Measurements from ENCODE around the gene GPR108. TPM values are rescaled to one million over a fixed set of nuclear protein-coding genes. Genes with fewer than 3 reads are reported as not detected.

GPR108 gene
- total RNA-seq, 2 experiments from 2014 or later: 34.5 to 36.6 TPM

GRCh38 chr19:6680141-6680540 lies 57.2 kb downstream of the GPR108 start:
- H3K36me3 Mint-ChIP-seq (ENCODE audit: low read depth): no peaks in the 10 kb centered on the region
- TF ChIP-seq CTCF (IDR thresholded peaks at IDR 0.05): no peak
- H3K27me3 Mint-ChIP-seq: no peaks in the 10 kb centered on the region
- Histone ChIP-seq H3K27me3 (ENCODE audit: control insufficient read depth in 1 of 2, insufficient read depth in 2 of 2, low read length in 2 of 2) (no peaks in the 10 kb centered on the region), H3K27ac (ENCODE audit: low read depth in 1 of 2, low read length in 2 of 2) (no peak overlapping the region), H3K36me3 (ENCODE audit: insufficient read depth, low read length) (no peaks in the 10 kb centered on the region), H3K4me3 (ENCODE audit: low read length) (no peak overlapping the region), H3K9me3 (ENCODE audit: control insufficient read depth in 1 of 2, insufficient read depth in 1 of 2, low read length in 2 of 2) (peaks cover 0 to 5% of the 10 kb centered on the region in 2 experiments), H3K4me1 (ENCODE audit: insufficient read depth, low read length) (peaks cover 25% of the 10 kb centered on the region)
- H3K27ac Mint-ChIP-seq: no peak overlapping the region
- ATAC-seq (ENCODE audit: poor library complexity) (no peak), DNase-seq (no peak)
- ChIA-PET CTCF (interaction anchor here (1.5 kb wide), 1 partner anchor 58 kb away, joined by 5 read pairs; the partner anchor contains the start of gene GPR108), POLR2A (interaction anchor here (0.6 kb wide), 1 partner anchor 398 kb away, joined by 3 read pairs; no protein-coding TSS in a partner anchor)
- no peak overlapping the region for H3K4me3 Mint-ChIP-seq
- no peaks in the 10 kb centered on the region for H3K9me3 Mint-ChIP-seq
- intact Hi-C loops (cut with DNase I, micrococcal nuclease): loop anchor here in 1 of 2 experiments (5.0 kb wide), 1 partner anchor 37 kb away; no protein-coding TSS in a partner anchor
- peaks cover 20% of the 10 kb centered on the region for H3K4me1 Mint-ChIP-seq (ENCODE audit: low read depth)

Small RNA genes lying within 50 kb of the gene (microRNA-seq; reads per million reads assigned to microRNA genes)
- gene MIR6791 (ENCODE audit: borderline microRNAs expressed, borderline replicate concordance): not detected

Other genes with a start within 250 kb of the GPR108 start
- under 1 TPM; 0.53 to 0.88 TPM for gene TUBB4A, start 235.3 kb downstream of the GPR108 start, total RNA-seq
- 1 to 10 TPM; 1.5 to 1.8 TPM for gene TNFSF9, start 206.6 kb downstream of the GPR108 start, total RNA-seq
- gene CD70, start 146.4 kb downstream of the GPR108 start, total RNA-seq: not detected
- gene TNFSF14, start 67.4 kb downstream of the GPR108 start, total RNA-seq: 1 to 10 TPM; 2.5 to 2.6 TPM
- under 1 TPM in 1 of 2 experiments, not detected in 1; 0.55 TPM for gene C3, start 16.9 kb downstream of the GPR108 start, total RNA-seq
- 1 to 10 TPM; 1.6 to 1.9 TPM for gene TRIP10, start 2.1 kb upstream of the GPR108 start, total RNA-seq
- 10 to 100 TPM; 39.2 to 41.3 TPM for gene SH2D3A, start 29.9 kb upstream of the GPR108 start, total RNA-seq
- gene VAV1, start 35.1 kb upstream of the GPR108 start, total RNA-seq: 10 to 100 TPM; 70.0 to 70.1 TPM
- 1 to 10 TPM; 5.4 to 6.0 TPM for gene ADGRE1, start 150.0 kb upstream of the GPR108 start, total RNA-seq

All from CD4-positive, alpha-beta T cell (primary cell).